ENCODE results near the gene WNK4. TPM values are rescaled to one million over a fixed set of nuclear protein-coding genes. Genes with fewer than 3 reads are reported as not detected.

The WNK4 gene
- total RNA-seq, 1 experiment from 2014 or later: 2.6 TPM

GRCh38 chr17:42798383-42799380, 18.3 kb downstream of the WNK4 start, which contains the start of the genes CNTD1 and COA3:
CNTD1 (plus strand) TSS chr17:42798861; CDS start chr17:42799068, 207 bp downstream.
COA3 (minus strand) TSS chr17:42798704; CDS start chr17:42798681, 23 bp downstream.
- H3K14ac ChIP-seq (ENCODE audit: insufficient read depth, low read length): peak within 1 kb of the TSS; percentile 9; the same call in 1 of the 2 replicates
- H3T11ph ChIP-seq (ENCODE audit: low read length): no peak within 1 kb of the TSS
- H3K27me3 ChIP-seq (ENCODE audit: insufficient read depth, low read length): no peaks in the 10 kb centered on the region
- 0 out of 3 replicates have a peak, but pooled peaks have one; percentile 10 for TF ChIP-seq CTCF (conservative IDR thresholded peaks at IDR 0.05)
- peaks cover 6 to 7% of the 10 kb centered on the region in 2 experiments for H3K4me1 Mint-ChIP-seq
- peak within 1 kb of the TSS; percentile 70 for H3K4me2 ChIP-seq (ENCODE audit: insufficient read depth, insufficient read length, low read length)
- no peak within 1 kb of the TSS for H2BK20ac ChIP-seq (ENCODE audit: low read depth, low read length, poor library complexity, severe bottlenecking)
- peak within 1 kb of the TSS in 2 of 3 experiments; percentile 52 to 83; a peak in 4 of 7 replicates for H3K27ac Mint-ChIP-seq
- H3K9me3 ChIP-seq (ENCODE audit: control insufficient read depth, low read depth, low read length): no peaks in the 10 kb centered on the region
- no peak within 1 kb of the TSS for H2BK5ac ChIP-seq (ENCODE audit: insufficient read length, low read length)
- no peak within 1 kb of the TSS for H4K91ac ChIP-seq (ENCODE audit: insufficient read length, low read depth, low read length)
- H3K4me3 Mint-ChIP-seq: peak within 1 kb of the TSS; percentile 92
- H2AK5ac ChIP-seq (ENCODE audit: insufficient read length, low read length): no peak within 1 kb of the TSS
- peak within 1 kb of the TSS; percentile 86 for H3K9ac ChIP-seq (ENCODE audit: extremely low read depth, insufficient read length, low read length)
- H2BK120ac ChIP-seq (ENCODE audit: low read depth, low read length, poor library complexity, severe bottlenecking): no peak within 1 kb of the TSS
- H3K4ac ChIP-seq (ENCODE audit: low read depth, low read length): no peak within 1 kb of the TSS
- H3K27ac ChIP-seq (ENCODE audit: insufficient read length, low read depth, low read length): no peak within 1 kb of the TSS
- H3K27me3 Mint-ChIP-seq (ENCODE audit: low read depth): peaks cover 30% of the 10 kb centered on the region
- no CpG with 5 or more reads among the region's 66 CpGs for WGBS (ENCODE audit: extremely low coverage, insufficient read length, low lambda C conversion rate)
- no peaks in the 10 kb centered on the region for H4K20me1 ChIP-seq (ENCODE audit: control insufficient read depth, insufficient read depth, insufficient read length)
- H4K8ac ChIP-seq (replicated peaks; ENCODE audit: insufficient read length, low read depth, low read length): no peak within 1 kb of the TSS
- DNase-seq: peak; percentile 96
- no peak within 1 kb of the TSS for H2BK15ac ChIP-seq (ENCODE audit: low read depth, low read length)
- H3K36me3 Mint-ChIP-seq (ENCODE audit: insufficient read depth in 1 of 3, low read depth in 3 of 3): peaks cover 5 to 24% (median 20%) of the 10 kb centered on the region in 3 experiments; a peak in 6 of 7 replicates
- H3K56ac ChIP-seq (ENCODE audit: insufficient read length, low read depth, low read length): no peak within 1 kb of the TSS
- no peak within 1 kb of the TSS for H2BK12ac ChIP-seq (ENCODE audit: insufficient read length, low read depth, low read length)
- peak within 1 kb of the TSS; percentile 59 for H3K18ac ChIP-seq (ENCODE audit: insufficient read length, low read depth, low read length)
- H3K79me2 ChIP-seq (ENCODE audit: insufficient read depth, low read length): no peaks in the 10 kb centered on the region
- H3K23me2 ChIP-seq (ENCODE audit: insufficient read length, low read depth, low read length, poor library complexity, severe bottlenecking): no peaks in the 10 kb centered on the region
- no peaks in the 10 kb centered on the region for H3K79me1 ChIP-seq (ENCODE audit: insufficient read depth, low read depth, low read length, poor library complexity, severe bottlenecking)
- H3K23ac ChIP-seq (ENCODE audit: insufficient read length, low read depth, low read length): no peak within 1 kb of the TSS
- H4K5ac ChIP-seq (ENCODE audit: insufficient read length, low read depth, low read length): no peak within 1 kb of the TSS
- H3K4me1 ChIP-seq (ENCODE audit: insufficient read depth, low read length): no peaks in the 10 kb centered on the region; the same call in 1 of the 2 replicates
- no peak within 1 kb of the TSS for H2AFZ ChIP-seq (ENCODE audit: low read length)
- peaks cover 5 to 8% of the 10 kb centered on the region in 2 experiments for H3K9me3 Mint-ChIP-seq

All from H9 (cell line).